Measurements from ENCODE around the gene GLIS2.
"Not testable (repeated sequence)": the region's sequence is repeated elsewhere in the genome, so short reads cannot be mapped to it uniquely, and the experiment has no call there.

Gene GLIS2

DNA sequence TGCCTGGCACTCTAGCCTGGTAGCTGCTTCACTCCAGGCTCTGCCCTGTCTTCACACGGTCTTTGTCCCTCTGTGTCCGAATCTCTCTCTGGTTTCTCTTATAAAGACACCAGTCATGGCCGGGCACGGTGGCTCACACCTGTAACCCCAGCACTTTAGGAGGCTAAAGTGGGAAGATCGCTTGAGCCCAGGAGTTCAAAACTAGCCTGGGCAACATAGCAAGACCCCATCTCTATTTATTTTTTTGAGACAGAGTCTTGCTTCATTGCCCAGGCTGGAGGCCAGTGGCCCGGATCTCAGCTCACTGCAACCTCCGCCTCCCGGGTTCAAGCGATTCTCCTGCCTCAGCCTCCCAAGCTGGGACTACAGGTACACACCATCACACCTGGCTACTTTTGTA lies 17.8 kb downstream of the GLIS2 start:
- not testable (repeated sequence) for DNase-seq (ENCODE audit: low read depth, low spot score)

DNA sequence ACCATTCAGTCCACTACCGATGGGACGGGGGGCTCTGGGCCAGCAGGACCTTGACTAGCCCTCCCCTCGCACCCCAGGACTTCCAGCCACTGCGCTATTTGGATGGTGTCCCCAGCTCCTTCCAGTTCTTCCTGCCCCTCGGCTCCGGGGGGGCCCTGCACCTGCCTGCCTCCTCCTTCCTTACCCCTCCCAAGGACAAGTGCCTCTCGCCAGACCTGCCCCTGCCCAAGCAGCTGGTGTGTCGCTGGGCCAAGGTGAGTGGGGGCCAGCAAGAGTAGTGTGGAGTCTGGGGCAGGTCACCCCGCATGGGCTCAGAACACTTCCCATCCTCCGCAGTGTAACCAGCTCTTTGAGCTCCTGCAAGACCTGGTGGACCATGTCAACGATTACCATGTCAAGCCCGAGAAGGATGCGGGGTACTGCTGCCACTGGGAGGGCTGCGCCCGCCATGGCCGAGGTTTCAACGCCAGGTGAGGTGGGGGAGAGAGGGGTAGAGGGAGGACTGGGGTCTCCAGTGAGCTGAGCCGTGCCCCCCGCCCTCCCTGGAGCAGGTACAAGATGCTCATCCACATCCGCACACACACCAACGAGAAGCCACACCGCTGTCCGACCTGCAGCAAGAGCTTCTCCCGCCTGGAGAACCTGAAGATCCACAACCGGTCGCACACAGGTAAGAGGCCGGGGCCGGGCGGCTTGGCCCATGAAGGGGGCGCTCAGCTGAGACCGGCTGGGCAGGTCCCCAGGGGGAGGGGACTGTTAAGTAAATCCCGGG lies 19.0 kb downstream of the GLIS2 start:
- DNase-seq (ENCODE audit: low read depth, low spot score): peak; percentile 36

DNA sequence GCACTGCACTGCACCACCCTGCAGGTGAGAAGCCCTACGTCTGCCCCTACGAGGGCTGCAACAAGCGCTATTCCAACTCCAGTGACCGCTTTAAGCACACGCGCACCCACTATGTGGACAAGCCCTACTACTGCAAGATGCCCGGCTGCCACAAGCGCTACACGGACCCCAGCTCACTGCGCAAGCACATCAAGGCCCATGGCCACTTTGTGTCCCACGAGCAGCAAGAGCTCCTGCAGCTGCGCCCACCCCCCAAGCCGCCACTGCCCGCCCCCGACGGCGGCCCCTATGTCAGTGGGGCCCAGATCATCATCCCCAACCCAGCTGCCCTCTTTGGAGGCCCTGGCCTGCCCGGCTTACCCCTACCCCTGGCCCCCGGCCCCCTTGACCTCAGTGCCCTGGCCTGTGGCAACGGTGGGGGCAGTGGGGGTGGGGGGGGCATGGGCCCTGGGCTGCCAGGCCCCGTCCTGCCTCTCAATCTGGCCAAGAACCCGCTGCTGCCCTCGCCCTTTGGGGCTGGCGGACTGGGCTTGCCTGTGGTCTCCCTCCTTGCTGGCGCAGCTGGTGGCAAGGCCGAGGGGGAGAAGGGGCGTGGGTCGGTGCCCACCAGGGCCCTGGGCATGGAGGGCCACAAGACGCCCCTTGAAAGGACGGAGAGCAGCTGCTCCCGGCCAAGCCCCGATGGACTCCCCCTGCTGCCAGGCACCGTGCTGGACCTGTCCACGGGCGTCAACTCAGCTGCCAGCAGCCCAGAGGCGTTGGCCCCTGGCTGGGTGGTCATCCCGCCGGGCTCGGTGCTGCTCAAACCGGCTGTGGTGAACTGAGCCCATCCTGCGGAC lies 21.1 kb downstream of the GLIS2 start:
- no peak for DNase-seq (ENCODE audit: low read depth, low spot score)

DNA sequence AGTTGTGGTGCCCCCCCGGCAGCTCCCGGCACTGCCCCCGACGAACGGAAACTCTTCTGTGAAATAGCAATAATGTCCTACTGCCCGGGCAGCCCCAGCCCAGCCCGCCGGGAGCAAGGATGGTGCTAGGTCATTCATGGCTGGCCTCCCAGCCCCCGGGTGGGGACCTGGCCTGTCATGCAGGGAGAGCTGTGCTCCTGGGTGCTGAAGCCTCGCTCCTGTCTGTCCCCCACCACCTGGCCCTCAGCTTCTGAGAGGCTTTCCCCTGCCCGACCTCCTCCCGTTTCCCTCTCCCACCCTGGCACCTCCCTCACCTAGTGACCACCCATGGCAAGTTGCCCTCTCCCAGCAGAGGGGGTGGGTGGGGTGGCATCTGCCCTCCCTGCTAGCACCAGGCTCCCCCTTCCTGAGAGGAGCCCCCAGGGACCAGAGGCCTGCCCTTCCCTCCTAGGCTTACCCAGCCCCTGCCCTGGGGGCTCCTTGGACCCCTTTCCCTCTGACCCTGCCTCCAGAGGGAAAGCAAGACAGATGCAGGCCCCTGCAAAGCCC lies 21.7 kb downstream of the GLIS2 start:
- DNase-seq (ENCODE audit: low read depth, low spot score): no peak

DNA sequence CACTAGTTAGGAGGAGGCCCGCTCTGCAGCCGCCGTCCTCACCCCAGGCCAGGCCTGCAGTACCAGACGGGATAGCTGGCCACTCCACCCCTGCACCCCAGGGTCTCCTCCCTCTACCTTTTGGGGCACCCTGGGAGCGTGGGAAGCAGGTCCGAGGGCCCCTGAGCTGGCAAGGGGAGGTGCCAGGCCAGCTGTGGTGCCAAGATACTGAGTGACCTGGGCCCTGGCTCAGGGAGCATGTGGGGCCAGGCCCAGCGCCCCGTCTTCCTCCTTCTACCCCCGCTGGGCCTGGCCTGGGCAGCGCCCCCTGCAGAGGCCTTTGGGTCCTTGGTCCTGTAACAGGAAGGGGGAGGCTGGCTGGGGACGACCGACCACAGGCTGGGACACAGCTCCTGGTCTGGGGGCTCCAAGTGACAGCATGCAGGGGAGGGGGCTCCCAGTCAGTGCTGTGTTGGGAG lies 22.3 kb downstream of the GLIS2 start:
- no peak for DNase-seq (ENCODE audit: low read depth, low spot score)

DNA sequence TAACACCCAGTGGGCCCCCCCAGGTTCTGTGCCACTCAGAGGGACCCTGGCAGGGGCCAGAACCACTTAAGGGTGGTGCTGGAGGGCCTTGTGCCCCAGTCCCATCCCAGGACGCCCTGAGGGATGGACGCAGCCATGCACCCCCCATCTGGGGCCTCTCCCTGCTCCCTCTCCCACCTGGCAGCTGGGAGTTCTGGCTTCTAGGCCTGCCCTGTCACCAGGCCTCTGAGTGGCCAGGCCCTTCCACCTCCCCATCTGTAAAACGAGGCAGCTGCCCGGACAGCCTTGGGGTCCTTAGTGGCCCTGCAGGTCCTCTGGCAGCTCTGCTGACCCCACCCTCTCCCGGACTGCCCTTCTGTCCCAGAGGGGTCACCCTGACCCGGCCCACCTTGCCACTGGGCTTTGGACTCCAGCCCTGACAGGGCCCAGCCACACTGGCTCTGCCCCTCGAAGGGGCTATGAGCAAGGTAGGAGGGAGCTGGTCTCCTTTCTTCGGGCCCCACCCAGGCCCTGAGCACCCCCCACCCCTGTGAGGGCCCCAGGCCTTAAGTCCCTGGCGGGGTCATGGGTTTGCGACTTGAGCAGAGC lies 22.9 kb downstream of the GLIS2 start:
- DNase-seq (ENCODE audit: low read depth, low spot score): no peak

DNA sequence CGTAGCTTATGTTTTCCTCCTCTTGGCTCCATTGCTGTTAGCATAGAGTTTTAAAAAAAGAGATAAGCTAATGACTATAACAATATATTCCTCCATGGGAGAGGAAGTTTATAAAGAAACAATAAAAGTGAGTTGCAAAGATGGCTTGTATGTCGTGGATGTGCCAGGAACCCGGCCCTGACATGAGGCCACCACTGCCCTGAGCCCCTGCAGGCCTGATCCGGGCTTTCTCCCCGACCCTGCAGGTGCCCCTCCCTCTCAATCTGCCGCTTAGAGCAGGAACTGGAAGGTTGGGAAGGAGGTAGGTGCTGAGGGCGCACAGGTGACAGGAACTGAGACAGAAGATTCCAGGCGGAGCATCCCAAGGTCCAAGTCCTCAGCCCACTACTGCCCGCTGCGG lies 23.6 kb downstream of the GLIS2 start:
- no peak for DNase-seq (ENCODE audit: low read depth, low spot score)

DNA sequence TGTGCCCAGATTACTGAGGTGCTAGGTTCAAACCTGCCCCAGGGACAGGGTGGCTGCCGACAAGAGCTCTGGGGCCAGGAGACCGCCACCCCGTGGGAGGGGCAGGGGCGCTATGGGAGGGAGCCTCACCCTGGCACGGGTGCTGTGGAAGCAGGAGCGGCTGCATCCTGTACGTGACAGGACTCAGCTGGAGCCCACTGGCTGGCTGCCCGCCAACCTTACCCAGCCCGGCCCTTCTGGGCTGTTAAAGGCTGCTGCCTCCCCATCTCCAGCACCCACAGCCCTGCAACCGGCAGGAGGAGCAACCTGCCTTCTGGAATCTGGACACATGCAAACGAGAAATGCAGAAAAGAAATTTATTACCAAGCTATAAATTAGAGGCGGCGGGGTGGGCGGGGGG lies 24.0 kb downstream of the GLIS2 start:
- DNase-seq (ENCODE audit: low read depth, low spot score): no peak

DNA sequence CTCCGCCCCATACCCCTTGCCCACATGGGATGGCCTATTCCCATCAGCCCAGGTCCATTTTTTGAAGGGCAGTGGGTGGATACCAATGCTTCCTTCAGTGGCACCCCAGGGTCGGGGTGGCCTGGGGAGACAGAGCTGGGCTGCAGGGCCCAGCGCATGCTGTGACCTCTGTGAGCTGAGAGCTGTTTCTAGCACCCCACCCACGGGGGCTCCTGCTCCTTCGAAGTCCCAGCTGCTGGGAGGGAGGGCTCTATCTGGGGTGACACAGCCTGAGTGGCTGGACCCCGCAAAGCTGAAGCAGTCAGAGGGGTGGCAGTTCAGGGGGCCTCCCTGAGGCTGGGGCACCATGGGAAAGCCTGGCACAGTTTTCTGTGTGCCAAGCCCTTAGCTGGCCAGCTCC lies 24.6 kb downstream of the GLIS2 start:
- DNase-seq (ENCODE audit: low read depth, low spot score): no peak

DNA sequence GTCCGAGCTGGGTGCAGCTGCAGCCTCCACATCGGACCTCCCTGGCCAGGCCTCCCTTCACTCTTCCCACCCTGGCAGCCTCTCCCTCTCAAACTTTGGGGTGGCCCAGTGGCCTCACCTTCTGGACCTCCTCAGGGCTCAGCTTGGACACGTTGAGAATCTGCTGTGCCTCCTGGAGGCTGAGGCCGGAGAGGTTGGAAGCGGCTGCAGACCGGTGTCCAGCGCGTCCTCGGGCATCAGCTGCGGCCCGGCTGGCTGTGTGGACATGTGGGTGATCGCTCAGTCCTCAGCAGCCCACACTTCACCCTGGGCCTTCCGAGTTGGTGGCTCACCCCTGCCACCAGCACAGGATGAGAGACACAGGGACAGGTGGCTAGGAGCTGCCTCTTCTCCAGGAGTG lies 25.4 kb downstream of the GLIS2 start:
- no peak for DNase-seq (ENCODE audit: low read depth, low spot score)

DNA sequence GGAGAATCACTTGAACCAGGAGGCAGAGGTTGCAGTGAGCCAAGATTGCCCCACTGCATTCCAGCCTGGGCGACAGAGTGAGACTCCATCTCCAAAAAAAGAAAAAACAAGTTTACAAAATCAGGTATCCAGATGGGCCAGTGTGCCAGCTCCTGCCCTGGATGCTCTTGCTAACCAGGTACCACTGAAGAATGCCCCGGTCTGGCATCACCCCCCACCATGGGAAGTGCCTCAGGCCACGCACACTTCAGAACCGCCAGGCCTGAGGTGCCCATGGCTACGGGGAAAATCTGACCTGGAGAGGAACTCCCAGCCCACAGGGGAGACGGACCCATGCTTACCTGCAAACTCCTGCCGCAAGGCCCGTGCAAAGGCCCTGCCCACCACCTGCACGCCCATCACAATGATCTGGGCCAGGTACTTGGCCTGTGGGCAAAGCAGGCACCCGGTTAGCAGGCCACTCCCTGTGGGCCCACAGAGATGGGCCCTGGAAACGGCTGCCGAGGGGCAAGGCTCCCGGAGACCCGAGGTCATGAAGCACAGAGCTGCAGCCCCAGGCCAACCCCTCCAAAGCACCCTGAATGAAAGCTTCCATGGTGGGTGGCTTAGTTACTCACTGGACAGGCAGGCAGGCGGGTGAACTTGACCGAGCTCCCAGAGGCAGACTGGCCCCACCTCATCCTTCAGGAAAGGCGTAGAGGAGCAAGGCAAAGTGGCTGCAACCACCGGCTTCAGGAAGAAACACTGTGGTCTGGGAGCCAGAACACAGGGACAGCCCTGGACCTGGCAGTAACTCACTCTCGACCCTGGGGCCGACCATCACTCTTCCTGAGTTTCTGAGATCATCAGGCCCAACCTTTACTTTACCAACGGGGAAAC lies 27.2 kb downstream of the GLIS2 start:
- DNase-seq (ENCODE audit: low read depth, low spot score): no peak

DNA sequence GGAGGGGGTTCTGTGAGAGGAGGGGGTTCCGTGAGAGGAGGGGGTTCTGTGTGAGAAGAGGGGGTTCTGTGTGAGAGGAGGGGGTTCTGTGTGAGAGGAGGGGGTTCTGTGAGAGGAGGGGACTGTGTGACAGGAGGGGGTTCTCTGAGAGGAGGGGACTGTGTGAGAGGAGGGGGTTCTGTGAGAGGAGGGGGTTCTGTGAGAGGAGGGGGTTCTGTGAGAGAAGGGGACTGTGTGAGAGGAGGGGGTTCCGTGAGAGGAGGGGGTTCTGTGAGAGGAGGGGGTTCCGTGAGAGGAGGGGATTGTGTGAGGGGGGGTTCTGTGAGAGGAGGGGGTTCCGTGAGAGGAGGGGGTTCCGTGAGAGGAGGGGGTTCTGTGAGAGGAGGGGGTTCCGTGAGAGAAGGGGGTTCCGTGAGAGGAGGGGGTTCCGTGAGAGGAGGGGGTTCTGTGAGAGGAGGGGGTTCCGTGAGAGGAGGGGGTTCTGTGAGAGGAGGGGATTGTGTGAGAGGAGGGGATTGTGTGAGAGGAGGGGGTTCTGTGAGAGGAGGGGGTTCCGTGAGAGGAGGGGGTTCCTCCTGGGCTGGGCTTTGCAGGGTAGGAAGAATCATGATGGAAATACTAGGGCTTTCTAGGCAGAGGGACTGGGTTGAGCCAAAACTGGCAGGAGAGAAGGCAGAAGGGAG lies 28.6 kb downstream of the GLIS2 start:
- DNase-seq (ENCODE audit: low read depth, low spot score): not testable (repeated sequence)

DNA sequence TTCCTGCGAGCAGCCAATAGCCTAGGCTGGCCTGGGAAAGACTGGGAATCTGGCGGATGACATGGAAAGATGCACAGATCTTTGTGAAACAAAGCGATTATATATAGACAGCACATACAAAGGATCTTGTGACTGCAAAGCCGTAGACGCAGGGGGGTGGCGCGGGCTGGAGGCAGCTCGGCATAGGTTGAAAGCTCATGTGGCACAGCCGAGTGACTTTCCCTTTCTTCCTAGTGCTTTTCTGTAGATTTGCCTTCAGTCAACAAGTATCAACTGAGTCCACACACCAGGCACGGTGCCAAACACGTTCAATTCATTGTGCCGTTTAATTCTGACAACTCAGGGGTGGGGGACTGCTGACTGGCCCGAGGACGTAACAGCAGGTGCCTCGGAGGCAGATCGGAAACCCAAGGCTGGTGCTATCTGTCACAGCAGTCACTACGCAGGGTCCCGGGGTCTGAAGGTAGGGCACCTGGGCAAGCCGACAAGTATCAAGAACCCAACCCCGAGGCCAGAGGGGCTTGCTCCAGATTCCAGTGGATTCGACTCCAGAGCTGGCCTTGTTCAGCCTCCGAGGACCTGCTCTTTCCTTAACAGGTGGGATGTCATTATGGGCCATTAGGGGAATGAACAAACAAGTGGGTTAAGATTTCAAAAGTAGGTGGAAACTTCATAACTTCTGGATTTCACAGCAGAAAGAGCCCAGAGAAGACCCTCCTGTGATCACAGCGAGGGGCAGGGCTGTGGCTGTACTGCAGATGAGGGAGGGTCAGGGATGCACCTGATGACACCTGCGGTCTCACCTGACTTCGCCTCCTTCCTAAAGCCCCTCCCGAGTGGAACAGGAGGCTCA lies 29.3 kb downstream of the GLIS2 start:
- no peak for DNase-seq (ENCODE audit: low read depth, low spot score)

DNA sequence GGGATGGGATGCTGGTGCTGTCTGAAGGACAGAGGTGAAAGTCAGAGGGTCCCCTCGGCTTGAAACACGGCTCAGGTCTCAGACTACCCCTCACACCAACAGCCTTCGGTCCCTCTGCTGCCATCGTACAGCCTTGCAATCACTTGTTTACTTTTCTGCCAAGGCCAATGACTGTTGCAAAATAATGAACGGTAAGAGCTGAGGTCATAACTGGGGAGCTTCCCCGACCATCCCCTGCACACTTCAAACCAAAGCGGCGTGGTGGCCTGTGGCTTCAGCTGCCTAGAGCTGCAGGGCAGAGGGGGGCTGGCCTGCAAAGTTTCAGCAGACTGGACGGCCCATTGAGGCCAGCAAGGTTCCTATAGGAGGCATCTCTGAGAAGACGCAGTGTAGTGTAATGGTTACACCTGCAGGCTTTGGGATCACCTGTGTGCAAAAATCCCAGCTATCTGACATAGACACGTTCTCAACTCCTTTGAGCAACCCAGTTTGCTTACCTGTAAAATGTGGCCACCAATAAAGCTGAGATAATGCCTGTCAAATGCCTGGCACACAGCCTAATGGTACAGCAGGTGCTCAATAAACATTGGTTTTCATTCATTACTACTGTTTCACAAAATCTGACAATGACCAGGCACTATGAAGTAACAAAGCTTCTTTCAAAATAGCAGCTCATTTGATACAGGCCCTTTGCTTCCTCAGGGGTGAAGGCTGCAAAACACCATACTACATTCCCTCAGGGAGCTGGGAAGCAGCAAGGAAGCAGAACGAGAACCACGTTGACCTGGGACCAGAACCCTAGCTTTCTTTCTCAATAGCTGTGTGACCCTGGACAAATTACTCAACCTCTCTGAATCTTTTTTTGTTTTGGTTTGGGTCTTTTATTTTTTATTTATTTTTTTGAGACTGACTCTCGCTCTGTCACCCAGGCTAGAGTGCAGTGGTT lies 30.2 kb downstream of the GLIS2 start:
- DNase-seq (ENCODE audit: low read depth, low spot score): no peak

DNA sequence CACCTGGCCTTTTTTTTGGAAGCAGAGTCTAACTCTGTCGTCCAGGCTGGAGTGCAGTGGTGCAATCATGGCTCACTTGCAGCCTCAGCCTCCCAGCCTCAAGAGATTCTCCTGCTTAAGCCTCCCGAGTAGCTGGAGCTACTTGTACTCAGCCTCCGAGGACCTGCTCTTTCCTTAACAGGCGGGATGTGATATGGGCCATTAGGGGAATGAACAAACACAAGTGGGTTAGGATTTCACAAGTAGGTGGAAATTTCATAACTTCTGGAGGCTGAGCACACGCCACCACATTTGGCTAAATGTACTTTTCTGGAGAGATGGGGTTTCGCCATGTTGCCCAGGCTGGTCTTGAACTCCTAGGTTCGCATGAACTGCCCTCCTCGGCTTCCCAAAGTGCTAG lies 31.1 kb downstream of the GLIS2 start:
- no peak for DNase-seq (ENCODE audit: low read depth, low spot score)

DNA sequence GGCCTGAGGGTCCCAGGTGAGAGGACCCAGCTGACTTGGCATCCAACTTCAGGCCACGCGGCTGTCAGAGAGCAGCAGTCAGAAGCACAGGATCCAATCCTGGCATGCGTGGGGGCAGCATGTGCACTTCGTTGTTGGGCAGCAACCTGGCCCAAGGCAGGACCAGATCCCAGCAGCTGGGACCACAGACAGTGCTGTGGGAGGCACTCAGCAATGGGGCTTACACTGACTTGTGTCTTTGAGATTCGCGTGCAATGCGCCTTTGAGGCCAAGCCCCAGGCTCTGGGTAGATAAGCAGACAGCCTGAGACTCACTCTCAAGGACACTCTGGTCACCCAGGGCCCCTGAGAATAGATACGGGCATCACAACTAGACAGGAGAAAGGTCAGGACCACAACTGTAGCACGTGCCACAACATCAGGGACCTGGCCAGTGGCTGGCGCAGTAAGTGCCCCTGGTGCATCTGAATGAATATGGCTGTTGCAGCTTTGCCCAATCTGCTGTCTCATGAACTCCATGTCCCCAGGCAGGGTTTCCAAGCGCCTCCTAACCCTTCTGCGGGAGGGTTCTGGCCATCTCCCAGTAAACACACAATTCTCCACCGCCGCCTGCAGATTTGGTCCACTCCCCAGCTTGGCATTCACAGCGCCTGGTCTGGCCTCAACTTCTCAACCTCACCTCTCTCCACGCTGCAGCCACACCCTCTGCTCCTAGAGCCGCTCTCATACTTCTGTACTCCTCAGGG lies 32.1 kb downstream of the GLIS2 start:
- no peak for DNase-seq (ENCODE audit: low read depth, low spot score)

DNA sequence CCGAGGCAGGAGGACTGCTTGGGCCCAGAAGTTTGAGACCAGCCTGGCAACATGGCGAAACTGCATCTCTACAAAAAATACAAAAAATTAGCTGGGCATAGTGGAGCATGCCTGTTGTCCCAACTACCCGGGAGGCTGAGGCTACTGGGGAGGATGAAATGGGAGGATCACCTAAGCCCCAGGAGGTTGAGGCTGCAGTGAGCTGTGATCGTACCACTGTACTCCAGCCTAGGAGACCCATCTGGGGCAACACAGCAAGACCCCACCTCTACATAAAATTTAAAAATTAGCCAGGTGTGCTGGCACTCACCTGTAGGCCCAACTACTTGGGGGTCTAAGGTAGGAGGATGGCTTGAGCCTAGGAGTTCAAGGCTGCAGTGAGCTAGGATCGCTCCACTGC lies 33.5 kb downstream of the GLIS2 start:
- DNase-seq (ENCODE audit: low read depth, low spot score): no peak

DNA sequence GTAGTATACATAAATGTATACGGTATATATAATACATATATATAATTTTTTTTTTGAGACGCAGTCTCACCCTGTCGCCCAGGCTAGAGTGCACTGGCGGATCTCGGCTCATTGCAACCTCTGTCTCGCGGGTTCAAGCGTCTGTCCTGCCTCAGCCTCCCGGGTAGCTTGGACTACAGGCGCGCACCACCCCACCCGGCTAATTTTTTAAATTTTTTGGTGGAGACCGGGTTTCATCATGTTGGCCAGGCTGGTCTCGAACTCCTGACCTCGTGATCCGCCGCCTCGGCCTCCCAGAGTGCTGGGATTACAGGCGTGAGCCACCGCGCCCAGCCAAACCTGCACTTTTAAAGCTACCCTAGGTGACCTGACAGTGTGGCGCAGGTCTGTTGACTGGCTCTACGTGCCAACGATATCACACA lies 34.5 kb downstream of the GLIS2 start:
- no peak for DNase-seq (ENCODE audit: low read depth, low spot score)
